HG03064 (cell line): ENCODE data around the gene HS6ST2.

ENCODE experiments used
- ATAC-seq: cut with Tn5 transposase; IDR thresholded peaks from one replicate; pipeline ENCODE4 v1.9.1; 2021; ENCODE audit warnings: low read depth; ENCODE audit not compliant: unreplicated experiment

The HS6ST2 gene

GRCh38 chrX:132584936-132585335 is 373.5 kb downstream of the HS6ST2 start:
- ATAC-seq, result no peak

GRCh38 chrX:132576939-132577338 is 381.5 kb downstream of the HS6ST2 start:
- no peak for ATAC-seq
